ENCODE measurements around the gene USP10.

DNA sequence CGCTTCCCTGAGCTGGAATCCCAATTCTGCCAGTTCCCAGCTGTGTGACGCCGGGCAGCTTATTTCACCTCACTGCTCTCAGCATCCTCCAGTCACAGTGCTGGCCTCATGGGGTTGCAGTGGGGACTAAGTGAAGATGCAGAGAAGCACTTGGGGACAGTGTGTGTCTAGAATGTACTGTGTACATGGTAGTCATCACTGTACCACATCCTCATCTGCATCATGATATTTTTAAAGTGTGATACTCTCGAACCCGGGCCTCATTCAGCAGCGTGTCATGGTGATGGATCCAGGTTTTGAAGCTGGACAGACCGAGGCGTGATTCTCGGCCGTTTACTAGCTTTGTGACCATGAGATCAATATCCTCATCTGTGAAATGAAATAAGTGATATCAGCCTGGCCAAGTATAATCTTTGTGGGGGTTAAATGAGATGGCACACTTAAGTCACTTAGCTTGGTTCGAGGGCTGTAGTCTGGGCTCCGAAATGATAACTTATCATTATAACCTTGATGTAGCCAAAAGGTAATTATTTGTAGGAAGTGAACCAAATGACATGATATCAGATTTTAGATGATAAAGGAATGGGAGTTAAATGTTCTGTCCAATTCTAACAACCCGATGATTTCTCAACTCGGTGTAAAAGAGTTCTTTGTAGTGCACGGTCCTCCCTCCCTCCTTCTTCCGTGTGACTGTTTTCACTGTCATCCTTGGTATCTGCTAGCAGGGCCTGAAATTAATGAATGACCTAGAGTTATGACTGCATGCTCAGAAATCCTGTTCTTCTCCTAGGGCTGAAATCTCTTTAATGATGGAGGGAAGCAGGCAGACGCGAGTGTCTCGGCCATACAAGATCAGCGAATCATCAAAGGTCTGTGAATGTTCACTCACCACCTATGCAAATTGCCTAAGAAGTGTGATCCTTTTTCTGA is 49.5 kb upstream of the USP10 start:
- TF ChIP-seq TAF1 (IDR thresholded peaks at IDR 0.05; ENCODE audit: borderline replicate concordance, insufficient read depth, low read length) (no peak), POLR2AphosphoS5 (IDR thresholded peaks at IDR 0.05; ENCODE audit: low read depth, low read length) (no peak), FOXP2 (optimal IDR thresholded peaks at IDR 0.05; ENCODE audit: borderline replicate concordance, extremely low read depth, extremely low read length, insufficient read depth) (no peak), SIN3A (IDR thresholded peaks at IDR 0.05; ENCODE audit: borderline replicate concordance, insufficient read depth, low read length) (no peak)
- TF ChIP-seq, protein P1, sequence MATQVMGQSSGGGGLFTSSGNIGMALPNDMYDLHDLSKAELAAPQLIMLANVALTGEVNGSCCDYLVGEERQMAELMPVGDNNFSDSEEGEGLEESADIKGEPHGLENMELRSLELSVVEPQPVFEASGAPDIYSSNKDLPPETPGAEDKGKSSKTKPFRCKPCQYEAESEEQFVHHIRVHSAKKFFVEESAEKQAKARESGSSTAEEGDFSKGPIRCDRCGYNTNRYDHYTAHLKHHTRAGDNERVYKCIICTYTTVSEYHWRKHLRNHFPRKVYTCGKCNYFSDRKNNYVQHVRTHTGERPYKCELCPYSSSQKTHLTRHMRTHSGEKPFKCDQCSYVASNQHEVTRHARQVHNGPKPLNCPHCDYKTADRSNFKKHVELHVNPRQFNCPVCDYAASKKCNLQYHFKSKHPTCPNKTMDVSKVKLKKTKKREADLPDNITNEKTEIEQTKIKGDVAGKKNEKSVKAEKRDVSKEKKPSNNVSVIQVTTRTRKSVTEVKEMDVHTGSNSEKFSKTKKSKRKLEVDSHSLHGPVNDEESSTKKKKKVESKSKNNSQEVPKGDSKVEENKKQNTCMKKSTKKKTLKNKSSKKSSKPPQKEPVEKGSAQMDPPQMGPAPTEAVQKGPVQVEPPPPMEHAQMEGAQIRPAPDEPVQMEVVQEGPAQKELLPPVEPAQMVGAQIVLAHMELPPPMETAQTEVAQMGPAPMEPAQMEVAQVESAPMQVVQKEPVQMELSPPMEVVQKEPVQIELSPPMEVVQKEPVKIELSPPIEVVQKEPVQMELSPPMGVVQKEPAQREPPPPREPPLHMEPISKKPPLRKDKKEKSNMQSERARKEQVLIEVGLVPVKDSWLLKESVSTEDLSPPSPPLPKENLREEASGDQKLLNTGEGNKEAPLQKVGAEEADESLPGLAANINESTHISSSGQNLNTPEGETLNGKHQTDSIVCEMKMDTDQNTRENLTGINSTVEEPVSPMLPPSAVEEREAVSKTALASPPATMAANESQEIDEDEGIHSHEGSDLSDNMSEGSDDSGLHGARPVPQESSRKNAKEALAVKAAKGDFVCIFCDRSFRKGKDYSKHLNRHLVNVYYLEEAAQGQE (IDR thresholded peaks at IDR 0.05; ENCODE audit: insufficient read depth in 1 of 2, low read depth in 2 of 2, low read length in 2 of 2) = no peak

All from PFSK-1 (cell line).